Measurements from ENCODE around the gene DAP. TPM values are rescaled to one million over a fixed set of nuclear protein-coding genes. Genes with fewer than 3 reads are reported as not detected.

DAP gene
- total and polyA plus RNA-seq, 8 donors = 68.3 to 183 (median 132) TPM

GRCh38 chr5:10689391-10690081, 71.5 kb downstream of the DAP start:
- FAIRE-seq = no peak

GRCh38 chr5:10688651-10689171, 72.3 kb downstream of the DAP start:
- no peak overlapping the region for H3K4me3 ChIP-seq
- no peaks in the 10 kb centered on the region for H3K36me3 ChIP-seq
- DNase-seq (no peak), FAIRE-seq (no peak), ATAC-seq (peak in 2 of 4 donors; percentile 19 to 28)
- no peaks in the 10 kb centered on the region for H3K4me1 ChIP-seq
- no peak for TF ChIP-seq CTCF (IDR thresholded peaks at IDR 0.05)
- H3K27ac ChIP-seq = no peak overlapping the region
- intact Hi-C loops (cut with DNase I) = no loop called here
- 93 to 97% methylated on average over 12 to 13 of the region's 13 CpGs for WGBS, 2 donors
- no peaks in the 10 kb centered on the region for H3K9me3 ChIP-seq
- no peaks in the 10 kb centered on the region for H3K27me3 ChIP-seq

More at GRCh38 chr5:10689391-10690081, 71.5 kb downstream of the DAP start:
- no peak for TF ChIP-seq CTCF (IDR thresholded peaks at IDR 0.05)
- no peak overlapping the region for H3K4me3 ChIP-seq
- 81 to 88% methylated on average over 11 of the region's 11 CpGs for WGBS, 2 donors
- DNase-seq (no peak), ATAC-seq (peak in 3 of 4 donors; percentile 33 to 43 (median 39))
- H3K27me3 ChIP-seq = no peaks in the 10 kb centered on the region
- intact Hi-C loops (cut with DNase I) = loop anchor here in 2 of 3 donors (10.0 kb wide), 1 partner anchor 165 kb away; no protein-coding TSS in a partner anchor
- no peaks in the 10 kb centered on the region for H3K4me1 ChIP-seq
- no peaks in the 10 kb centered on the region for H3K9me3 ChIP-seq
- H3K27ac ChIP-seq = no peak overlapping the region
- H3K36me3 ChIP-seq = no peaks in the 10 kb centered on the region

- Histone ChIP-seq H3K4me3 (no peak overlapping the region), H3K9me3 (no peaks in the 10 kb centered on the region), H3K36me3 (peaks cover 0 to 17% (median 13%) of the 10 kb centered on the region in 3 donors), H3K27ac (no peak overlapping the region), H3K4me1 (no peaks in the 10 kb centered on the region), H3K27me3 (no peaks in the 10 kb centered on the region)
- ATAC-seq = no peak
- no peak for DNase-seq
- FAIRE-seq = no peak
- TF ChIP-seq CTCF (IDR thresholded peaks at IDR 0.05) = no peak
- WGBS, 2 donors = 97 to 99% methylated on average over 2 of the region's 2 CpGs
- intact Hi-C loops (cut with DNase I) = no loop called here
Measured at GRCh38 chr5:10686890-10687289, 74.1 kb downstream of the DAP start.

GRCh38 chr5:10685115-10685521, 75.9 kb downstream of the DAP start:
- no peak for TF ChIP-seq CTCF (IDR thresholded peaks at IDR 0.05)
- no peak overlapping the region for H3K27ac ChIP-seq
- H3K9me3 ChIP-seq = no peaks in the 10 kb centered on the region
- no peak for FAIRE-seq
- no peak for ATAC-seq
- no peak for DNase-seq
- WGBS, 2 donors = 84 to 86% methylated on average over 6 of the region's 6 CpGs
- H3K27me3 ChIP-seq = no peaks in the 10 kb centered on the region
- H3K4me3 ChIP-seq = no peak overlapping the region
- peaks cover 0 to 30% (median 26%) of the 10 kb centered on the region in 3 donors for H3K36me3 ChIP-seq
- intact Hi-C loops (cut with DNase I) = no loop called here
- no peaks in the 10 kb centered on the region for H3K4me1 ChIP-seq

Data from pancreas (tissue), 10 donors.